Neural cell (in vitro differentiated cells): Measurements from ENCODE around the gene TMEM273. TPM values are rescaled to one million over a fixed set of nuclear protein-coding genes. Genes with fewer than 3 reads are reported as not detected.

ENCODE experiments used
- H2AFZ ChIP-seq: fragments of 200-600, 300-800 bp; sonication (generic), shearing (Covaris generic); 2 replicates; pipeline ENCODE4 v1.6.0; 2014; ENCODE audit warnings: low read depth, mild to moderate bottlenecking, antibody characterized with exemption, low read length, moderate library complexity
- H3F3A ChIP-seq: fragments of 200-600 bp; shearing (Covaris generic); 2 replicates; pipeline ENCODE4 v1.6.1; 2016; ENCODE audit warnings: mild to moderate bottlenecking, moderate library complexity, mixed read lengths, antibody characterized with exemption, low read length; ENCODE audit not compliant: insufficient read depth, poor library complexity, severe bottlenecking
- H3K27ac ChIP-seq: fragments of 200-600, 300-800 bp; sonication (generic), shearing (Covaris generic); 2 replicates; pipeline ENCODE4 v1.5.1; 2014; ENCODE audit warnings: mild to moderate bottlenecking, low read length, moderate library complexity
- H3K27me3 ChIP-seq: fragments of 300-800, 200-600 bp; sonication (generic), shearing (Covaris generic); 2 replicates; pipeline ENCODE4 v1.6.0; 2014; ENCODE audit warnings: mild to moderate bottlenecking, low read depth, low read length, moderate library complexity; ENCODE audit not compliant: insufficient read depth
- H3K36me3 ChIP-seq: fragments of 300-800, 200-600 bp; sonication (generic), shearing (Covaris generic); 2 replicates; pipeline ENCODE4 v1.5.1; 2014; ENCODE audit warnings: mild to moderate bottlenecking, antibody characterized with exemption, low read length, moderate library complexity; ENCODE audit not compliant: insufficient read depth
- H3K4me2 ChIP-seq: fragments of 300-800, 200-600 bp; sonication (generic), shearing (Covaris generic); 2 replicates; pipeline ENCODE4 v1.6.0; 2014; ENCODE audit warnings: mild to moderate bottlenecking, low read length
- H3K4me3 ChIP-seq: fragments of 300-800, 200-600 bp; sonication (generic), shearing (Covaris generic); 2 replicates; pipeline ENCODE4 v1.5.1; 2014; ENCODE audit warnings: mild to moderate bottlenecking, low read length, moderate library complexity
- H3K79me2 ChIP-seq: fragments of 200-600 bp; shearing (Covaris generic); replicated peaks from 2 replicates; pipeline ENCODE4 v1.6.0; 2014; ENCODE audit warnings: mild to moderate bottlenecking, low read length, moderate library complexity; ENCODE audit not compliant: insufficient read depth
- H3K9ac ChIP-seq: fragments of 300-800, 200-600 bp; sonication (generic), shearing (Covaris generic); 2 replicates; pipeline ENCODE4 v1.6.1; 2016; ENCODE audit warnings: mild to moderate bottlenecking, low read length, mixed read lengths
- H3K9me2 ChIP-seq: fragments of 200-600 bp; shearing (Covaris generic); 2 replicates; pipeline ENCODE4 v1.6.1; 2016; ENCODE audit warnings: mild to moderate bottlenecking, low read length, mixed read lengths; ENCODE audit not compliant: insufficient read depth
- H3K9me3 ChIP-seq: fragments of 200-600, 300-800 bp; sonication (generic), shearing (Covaris generic); 2 replicates; pipeline ENCODE4 v1.6.1; 2016; ENCODE audit warnings: mild to moderate bottlenecking, mixed run types, low read length, moderate library complexity, mixed read lengths
- H4K20me1 ChIP-seq: fragments of 200-600 bp; shearing (Covaris generic); 2 replicates; pipeline ENCODE4 v1.6.1; 2016; ENCODE audit warnings: mild to moderate bottlenecking, mixed run types; ENCODE audit not compliant: insufficient read depth
- CTCF ChIP-seq: fragments of 450-650 bp; IDR thresholded peaks from 2 replicates; pipeline ENCODE4 v1.5.1; 2014; ENCODE audit warnings: antibody characterized with exemption, mild to moderate bottlenecking, moderate library complexity; ENCODE audit not compliant: poor library complexity, severe bottlenecking
- EP300 ChIP-seq: fragments of 450-650 bp; conservative IDR thresholded peaks from 2 replicates; pipeline ENCODE4 v1.6.1; 2014; ENCODE audit warnings: antibody characterized with exemption, mild to moderate bottlenecking, moderate library complexity; ENCODE audit not compliant: poor library complexity, severe bottlenecking
- EZH2 ChIP-seq: fragments of 200-600, 300-800 bp; shearing (Covaris generic), sonication (generic); IDR thresholded peaks from 2 replicates; pipeline ENCODE4 v1.6.1; 2014; ENCODE audit warnings: antibody characterized with exemption, low read length, borderline replicate concordance, mild to moderate bottlenecking; ENCODE audit not compliant: insufficient read depth, poor library complexity, severe bottlenecking
- MXI1 ChIP-seq: fragments of 450-650 bp; conservative IDR thresholded peaks from 2 replicates; pipeline ENCODE4 v1.6.1; 2014; ENCODE audit warnings: antibody characterized with exemption, mild to moderate bottlenecking; ENCODE audit not compliant: poor library complexity, severe bottlenecking
- POLR2AphosphoS5 ChIP-seq: IDR thresholded peaks from 2 replicates; pipeline ENCODE4 v1.6.1; 2012
- RAD21 ChIP-seq: fragments of 450-650 bp; conservative IDR thresholded peaks from 2 replicates; pipeline ENCODE4 v1.6.1; 2014; ENCODE audit warnings: antibody characterized with exemption, mild to moderate bottlenecking, moderate library complexity
- REST ChIP-seq: IDR thresholded peaks from 2 replicates; pipeline ENCODE4 v1.6.1; 2012; ENCODE audit warnings: borderline replicate concordance
- SMC3 ChIP-seq: fragments of 450-650 bp; conservative IDR thresholded peaks from 2 replicates; pipeline ENCODE4 v1.6.1; 2014; ENCODE audit warnings: antibody characterized with exemption, mild to moderate bottlenecking, moderate library complexity; ENCODE audit not compliant: poor library complexity
- TAF1 ChIP-seq: IDR thresholded peaks from 2 replicates; pipeline ENCODE4 v1.6.1; 2012; ENCODE audit warnings: low read depth
- polyA plus RNA-seq: library from polyadenylated mRNA; depleted of rRNA; stranded (reverse); fragments of >200 nt; gene quantifications from 2 replicates; pipeline ENCODE4 v1.2.3, GENCODE V29; 2014

TMEM273 gene
- polyA plus RNA-seq, 1 donor from 2014 or later, result not detected

- TF ChIP-seq RAD21, result no peak
- no peak for TF ChIP-seq EZH2
- no peak for TF ChIP-seq MXI1
- no peak for TF ChIP-seq EP300
- no peak for TF ChIP-seq POLR2AphosphoS5
- TF ChIP-seq CTCF, result no peak
- no peak for TF ChIP-seq TAF1
- no peak for TF ChIP-seq REST
- no peak for TF ChIP-seq SMC3
- no peak overlapping the region for H3K9ac ChIP-seq
- H3K9me3 ChIP-seq, result no peaks in the 10 kb centered on the region
- H4K20me1 ChIP-seq, result no peaks in the 10 kb centered on the region
- no peak overlapping the region for H3K4me3 ChIP-seq
- H3K27me3 ChIP-seq, result no peaks in the 10 kb centered on the region
- no peaks in the 10 kb centered on the region for H3K36me3 ChIP-seq
- H3F3A ChIP-seq, result no peaks in the 10 kb centered on the region
- no peak overlapping the region for H2AFZ ChIP-seq
- no peaks in the 10 kb centered on the region for H3K79me2 ChIP-seq
- no peak overlapping the region for H3K4me2 ChIP-seq
- H3K27ac ChIP-seq, result no peak overlapping the region
- no peaks in the 10 kb centered on the region for H3K9me2 ChIP-seq
Observed at GRCh38 chr10:49139028-49139845, 49.0 kb downstream of the TMEM273 start.

- Histone ChIP-seq H3K9me2 (no peaks in the 10 kb centered on the region), H3K9ac (no peak overlapping the region), H2AFZ (no peak overlapping the region), H3K4me2 (no peak overlapping the region), H3K36me3 (no peaks in the 10 kb centered on the region), H3K27me3 (no peaks in the 10 kb centered on the region), H4K20me1 (no peaks in the 10 kb centered on the region), H3K4me3 (no peak overlapping the region), H3K27ac (no peak overlapping the region), H3K79me2 (no peaks in the 10 kb centered on the region), H3F3A (no peaks in the 10 kb centered on the region), H3K9me3 (no peaks in the 10 kb centered on the region)
- no peak for TF ChIP-seq RAD21
- TF ChIP-seq POLR2AphosphoS5, result no peak
- no peak for TF ChIP-seq EP300
- no peak for TF ChIP-seq MXI1
- TF ChIP-seq SMC3, result no peak
- no peak for TF ChIP-seq TAF1
- no peak for TF ChIP-seq REST
- no peak for TF ChIP-seq CTCF
- no peak for TF ChIP-seq EZH2
Observed at GRCh38 chr10:49138361-49138891, 49.8 kb downstream of the TMEM273 start.
